ENCODE data around the gene FSIP1.

Gene FSIP1

DNA sequence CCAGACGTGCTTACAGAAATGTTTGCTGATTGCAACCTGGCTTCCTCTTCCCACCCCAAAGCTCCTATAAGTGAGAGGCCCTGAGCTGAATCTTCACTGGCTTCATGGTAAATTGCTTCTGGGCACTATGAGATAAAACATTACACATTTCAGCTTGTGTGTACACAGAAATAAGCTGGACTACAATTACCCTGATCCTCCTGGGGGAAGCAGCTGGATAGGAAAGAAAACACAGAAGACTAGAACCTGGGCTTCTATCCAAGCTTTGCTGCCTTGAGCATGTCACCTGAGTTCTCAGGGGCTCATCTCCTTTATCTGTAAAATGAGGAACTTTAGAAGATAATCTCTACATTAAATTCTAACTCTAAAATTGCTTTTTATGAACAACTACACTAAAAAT lies 161.4 kb downstream of the FSIP1 start:
- no peak for DNase-seq (ENCODE audit: low read depth, low spot score)

DNA sequence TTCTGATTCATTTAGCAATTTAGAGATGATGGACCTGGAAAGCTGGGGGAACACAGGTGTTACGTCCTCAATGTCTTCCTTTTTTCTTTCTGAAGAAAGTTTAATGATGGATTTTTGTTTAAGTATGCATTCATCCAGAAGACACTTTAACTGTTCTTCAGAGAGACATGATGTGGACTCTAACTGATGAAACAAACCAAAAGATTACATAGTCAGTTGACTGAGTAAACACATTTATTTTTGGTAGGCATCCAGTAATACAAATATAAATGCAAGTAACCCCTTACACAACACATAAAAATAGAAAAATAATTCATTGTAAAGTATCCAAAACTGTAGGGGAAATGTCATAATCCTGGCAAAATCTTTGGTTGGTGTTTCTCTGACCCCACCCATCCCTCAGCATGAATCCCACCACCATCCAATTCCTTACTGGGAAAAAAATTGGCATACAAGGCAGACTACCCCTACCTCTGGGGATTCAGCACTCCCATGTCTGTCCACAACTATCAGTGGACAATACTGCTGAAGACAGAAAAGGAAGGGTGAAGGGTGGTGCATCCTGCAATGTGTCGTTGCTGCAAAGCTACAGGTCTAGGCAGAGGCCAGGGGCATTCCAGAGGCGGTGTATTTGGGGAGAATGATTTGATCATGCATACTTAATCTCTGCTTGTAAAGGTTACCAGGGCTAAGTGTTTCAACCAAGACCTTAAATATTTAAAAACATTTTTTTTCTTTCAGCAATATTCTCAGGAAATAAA lies 164.4 kb downstream of the FSIP1 start:
- no peak for DNase-seq (ENCODE audit: low read depth, low spot score)

GRCh38 chr15:39616731-39617455 lies 165.7 kb downstream of the FSIP1 start:
- no peak for DNase-seq (ENCODE audit: low read depth, low spot score)

GRCh38 chr15:39613861-39614260 lies 168.8 kb downstream of the FSIP1 start:
- DNase-seq (ENCODE audit: low read depth, low spot score): no peak

- no peak for DNase-seq (ENCODE audit: low read depth, low spot score)
Measured at GRCh38 chr15:39613271-39613670, 169.4 kb downstream of the FSIP1 start.

DNA sequence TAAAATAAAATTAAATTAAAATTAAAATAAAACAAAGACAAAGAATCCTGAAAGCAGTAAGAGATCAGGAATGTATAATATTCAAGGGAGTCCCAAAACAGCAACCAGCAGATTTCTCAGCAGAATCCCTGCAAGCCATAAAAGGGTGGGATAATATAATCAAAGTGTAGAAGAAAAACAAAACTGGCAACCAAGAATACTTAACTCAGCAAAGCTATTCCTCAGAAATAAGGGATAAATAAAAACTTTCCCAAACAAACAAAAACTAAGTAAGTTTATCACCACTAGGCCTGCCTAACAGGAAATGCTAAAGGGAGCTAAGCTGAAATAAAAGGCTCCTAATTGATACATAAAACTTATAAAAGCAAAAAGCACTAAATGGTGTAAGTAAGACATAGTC lies 172.0 kb downstream of the FSIP1 start:
- DNase-seq (ENCODE audit: low read depth, low spot score): no peak

GRCh38 chr15:39609166-39609916 lies 173.3 kb downstream of the FSIP1 start:
- DNase-seq (ENCODE audit: low read depth, low spot score): no peak

DNA sequence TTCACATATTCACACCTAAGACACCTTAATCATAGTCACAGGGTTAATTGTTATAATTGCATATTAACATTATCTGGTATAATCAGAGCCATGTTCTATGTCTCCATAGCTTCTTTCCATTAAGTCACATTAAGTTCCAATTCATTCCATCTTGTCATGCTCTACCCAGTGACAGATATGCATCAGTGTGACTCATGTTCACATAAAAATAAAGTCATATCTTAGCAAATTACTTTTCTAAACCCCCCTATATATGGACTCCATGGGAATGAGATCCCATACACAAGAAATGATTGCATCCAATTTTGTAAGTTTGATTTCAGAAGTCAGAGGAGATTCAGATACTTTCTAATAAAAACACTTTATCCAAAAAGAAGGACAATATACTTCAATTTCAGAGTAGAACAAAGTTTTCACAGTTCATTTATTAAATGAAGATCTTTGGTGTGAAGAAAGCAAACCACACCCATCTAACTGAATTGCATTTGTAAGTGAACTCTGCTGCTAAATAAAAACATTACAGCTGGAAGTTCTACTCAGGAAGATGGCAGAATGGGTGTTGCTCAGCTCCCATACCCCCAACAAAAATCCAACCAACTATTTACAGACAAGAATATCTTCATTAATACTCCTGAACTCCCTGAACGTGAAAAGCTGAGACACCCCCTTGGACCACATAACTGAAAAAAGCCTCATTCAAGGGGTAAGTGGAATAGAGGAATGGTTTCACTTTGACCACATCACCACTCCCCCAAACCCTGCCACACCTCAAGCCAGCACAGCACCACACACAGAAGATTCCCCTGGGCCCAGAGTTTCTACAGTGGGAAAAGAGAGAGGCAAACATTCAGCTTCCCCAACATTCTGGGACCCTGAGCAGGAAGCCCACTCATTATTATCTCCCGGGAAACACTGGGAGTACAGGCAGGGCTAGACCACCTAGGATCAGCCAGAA lies 174.2 kb downstream of the FSIP1 start:
- no peak for DNase-seq (ENCODE audit: low read depth, low spot score)

- no peak for DNase-seq (ENCODE audit: low read depth, low spot score)
Measured at GRCh38 chr15:39605146-39605545, 177.5 kb downstream of the FSIP1 start.

DNA sequence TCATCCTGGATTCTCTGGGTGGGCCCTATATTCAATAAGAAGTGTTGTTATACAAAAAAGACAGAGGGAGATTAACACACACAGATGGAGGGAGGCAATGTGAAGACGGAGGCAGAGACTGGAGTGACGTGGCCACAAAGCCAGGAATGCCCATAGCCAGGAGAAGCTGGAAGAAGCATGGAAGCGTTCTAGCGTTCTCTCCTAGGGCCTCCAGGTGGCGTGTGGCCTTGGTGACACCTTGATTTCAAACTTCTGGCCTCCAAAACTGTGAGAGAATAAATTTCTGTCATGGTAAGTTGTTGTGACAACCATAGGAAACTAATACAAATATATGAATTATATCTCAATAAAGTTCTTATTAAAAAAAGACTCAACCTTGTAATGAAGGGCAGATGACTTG lies 180.5 kb downstream of the FSIP1 start:
- DNase-seq (ENCODE audit: low read depth, low spot score): no peak

GRCh38 chr15:39599871-39600270 lies 182.8 kb downstream of the FSIP1 start:
- DNase-seq (ENCODE audit: low read depth, low spot score): no peak

DNA sequence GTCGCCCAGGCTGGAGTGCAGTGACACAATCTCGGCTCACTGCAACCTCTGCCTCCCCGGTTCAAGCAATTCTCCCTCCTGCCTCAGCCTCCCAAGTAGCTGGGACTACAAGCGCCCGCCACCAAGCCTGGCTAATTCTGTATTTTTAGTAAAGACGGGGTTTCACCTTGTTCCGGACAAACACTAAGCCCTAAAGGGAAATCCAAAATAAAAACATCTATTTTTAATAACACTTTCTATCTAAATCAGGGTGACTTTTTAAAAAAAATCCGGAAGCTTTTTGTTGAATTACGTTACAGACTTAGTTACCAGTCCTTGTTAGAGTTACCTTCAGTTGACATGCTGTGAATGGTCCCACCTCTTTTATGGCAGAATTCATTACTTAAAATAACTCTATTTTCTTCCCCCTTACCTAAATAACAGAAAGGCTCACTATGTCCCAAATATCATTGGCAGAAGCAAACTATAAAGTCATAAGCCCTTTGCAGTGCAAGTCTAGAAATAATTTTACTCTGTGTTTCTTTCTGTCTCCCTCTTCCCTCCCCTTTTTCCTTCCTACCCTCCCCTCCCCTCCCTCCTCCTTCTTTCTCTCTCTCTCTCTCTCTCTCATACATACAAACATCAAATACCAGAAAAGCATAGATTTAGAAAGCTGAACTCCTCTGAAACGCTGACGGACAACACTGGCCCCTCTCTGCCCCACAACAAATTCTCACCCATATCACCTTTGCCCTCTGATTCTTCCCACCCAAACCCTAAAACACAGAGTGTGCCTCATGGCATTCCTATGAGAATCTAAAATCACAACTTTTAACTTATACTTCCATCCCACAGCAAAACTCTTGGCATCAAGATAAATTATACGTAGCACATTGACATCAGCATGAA lies 183.4 kb downstream of the FSIP1 start:
- DNase-seq (ENCODE audit: low read depth, low spot score): no peak

- no peak for DNase-seq (ENCODE audit: low read depth, low spot score)
Measured at GRCh38 chr15:39598186-39598850, 184.3 kb downstream of the FSIP1 start.

DNA sequence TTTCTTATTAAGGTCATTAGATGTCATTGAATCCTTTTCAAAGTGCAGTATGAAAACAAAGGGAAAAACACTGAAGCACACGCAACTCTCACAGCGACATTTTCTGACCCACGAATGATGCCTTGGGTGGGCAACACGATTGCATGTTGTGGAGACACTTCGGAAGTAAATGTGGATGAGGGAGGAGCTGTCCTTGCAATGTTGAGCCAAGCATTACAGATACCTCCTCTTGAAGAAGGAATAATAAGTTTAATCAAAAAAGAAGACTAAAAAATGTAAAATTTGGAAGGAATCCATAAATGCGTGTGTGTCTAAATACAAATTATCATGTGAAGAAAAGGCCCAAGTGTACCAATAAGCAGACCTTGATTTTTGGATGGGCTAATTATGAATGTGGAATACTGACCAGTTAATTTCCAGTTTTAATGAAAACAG lies 184.9 kb downstream of the FSIP1 start:
- no peak for DNase-seq (ENCODE audit: low read depth, low spot score)

DNA sequence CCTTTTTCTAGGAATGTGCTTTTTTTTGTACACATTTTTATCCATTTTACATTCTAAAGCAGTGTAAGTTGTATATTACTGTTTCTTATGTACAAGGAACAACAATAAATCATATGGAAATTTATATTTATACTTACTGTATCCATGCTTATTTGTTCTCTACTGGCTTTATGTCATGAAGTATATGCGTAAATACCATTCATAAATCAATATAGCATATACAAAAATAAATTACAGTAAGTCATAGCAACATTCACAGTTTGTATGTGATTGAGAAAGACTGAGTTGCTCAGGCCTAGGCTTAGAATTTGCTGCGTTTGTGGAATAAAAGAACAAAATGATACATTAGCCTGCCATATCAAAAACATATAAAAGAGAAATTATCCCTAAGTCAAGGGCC lies 185.3 kb downstream of the FSIP1 start:
- DNase-seq (ENCODE audit: low read depth, low spot score): no peak

- DNase-seq (ENCODE audit: low read depth, low spot score): no peak
Measured at GRCh38 chr15:39596358-39597051, 186.1 kb downstream of the FSIP1 start.

GRCh38 chr15:39595338-39596221 lies 187.1 kb downstream of the FSIP1 start:
- no peak for DNase-seq (ENCODE audit: low read depth, low spot score)
